KMS-11 (cell line): ENCODE measurements around the gene LST1.

Source experiments
- H2AFZ ChIP-seq: fragments of 200-600 bp; sonication (generic); 2 replicates; pipeline ENCODE4 v1.6.1; 2016; ENCODE audit warnings: antibody characterized with exemption, mixed run types, low read depth
- H3K27ac ChIP-seq: fragments of 200-600 bp; sonication (generic); 2 replicates; pipeline ENCODE4 v1.6.1; 2016; ENCODE audit warnings: mild to moderate bottlenecking, mixed run types
- H3K27me3 ChIP-seq: fragments of 200-600 bp; sonication (generic); 2 replicates; pipeline ENCODE4 v1.6.1; 2017; ENCODE audit warnings: mild to moderate bottlenecking, low read depth, mixed run types, moderate library complexity; ENCODE audit not compliant: insufficient read depth
- H3K36me3 ChIP-seq: fragments of 200-600 bp; sonication (generic); 2 replicates; pipeline ENCODE4 v1.6.1; 2017; ENCODE audit warnings: mild to moderate bottlenecking, mixed run types; ENCODE audit not compliant: insufficient read depth
- H3K4me1 ChIP-seq: fragments of 200-600 bp; sonication (generic); 2 replicates; pipeline ENCODE4 v1.6.1; 2016; ENCODE audit warnings: mild to moderate bottlenecking, low read depth, mixed run types; ENCODE audit not compliant: poor library complexity, severe bottlenecking
- H3K4me2 ChIP-seq: fragments of 200-600 bp; sonication (generic); 2 replicates; pipeline ENCODE4 v1.7.0; 2016; ENCODE audit warnings: mild to moderate bottlenecking, mixed run types
- H3K4me3 ChIP-seq: fragments of 200-600 bp; sonication (generic); IDR thresholded peaks from 2 replicates; pipeline ENCODE4 v1.6.1; 2017; ENCODE audit warnings: low read depth, low read length, mixed read lengths; ENCODE audit not compliant: insufficient read depth
- H3K79me2 ChIP-seq: fragments of 200-600 bp; sonication (generic); 2 replicates; pipeline ENCODE4 v1.6.1; 2016; ENCODE audit warnings: low read depth, mixed run types; ENCODE audit not compliant: insufficient read depth
- H3K9ac ChIP-seq: fragments of 200-600 bp; sonication (generic); 2 replicates; pipeline ENCODE4 v1.6.1; 2016; ENCODE audit warnings: mild to moderate bottlenecking, mixed run types
- H4K20me1 ChIP-seq: fragments of 200-600 bp; sonication (generic); 2 replicates; pipeline ENCODE4 v1.6.1; 2016; ENCODE audit warnings: mild to moderate bottlenecking, mixed run types; ENCODE audit not compliant: insufficient read depth
- CTCF ChIP-seq: fragments of 200-600 bp; sonication (generic); conservative IDR thresholded peaks from 2 replicates; pipeline ENCODE4 v1.6.1; 2017; ENCODE audit warnings: low read depth, mild to moderate bottlenecking, antibody characterized with exemption, low read length, moderate library complexity, mixed read lengths

Gene LST1

GRCh38 chr6:31586008-31586407 lies at the start of gene LST1:
TSS of gene LST1 (plus strand) at chr6:31586277. CDS start at chr6:31587300, 1,023 bp downstream.
- H3K27me3 ChIP-seq: peaks cover 10% of the 10 kb centered on the region

GRCh38 chr6:31538805-31539400 lies 47.2 kb upstream of the LST1 start:
- H3K36me3 ChIP-seq: peaks cover 24% of the 10 kb centered on the region; the same call in 1 of the 2 replicates
- H3K9ac ChIP-seq: no peak overlapping the region
- H3K79me2 ChIP-seq: peaks cover 70% of the 10 kb centered on the region
- peaks cover 35% of the 10 kb centered on the region for H3K4me1 ChIP-seq
- no peak for TF ChIP-seq CTCF
- no peak overlapping the region for H3K4me3 ChIP-seq
- no peak overlapping the region for H3K27ac ChIP-seq
- peaks cover 33% of the 10 kb centered on the region for H4K20me1 ChIP-seq
- peak overlapping the region; percentile 99; the same call in 1 of the 2 replicates for H3K4me2 ChIP-seq
- H3K27me3 ChIP-seq: no peaks in the 10 kb centered on the region
- no peak overlapping the region for H2AFZ ChIP-seq

More at GRCh38 chr6:31586008-31586407, at the start of gene LST1:
- Histone ChIP-seq H3K79me2 (no peaks in the 10 kb centered on the region), H2AFZ (no peak within 1 kb of the TSS), H3K9ac (no peak within 1 kb of the TSS), H3K4me2 (no peak within 1 kb of the TSS), H4K20me1 (no peaks in the 10 kb centered on the region), H3K4me1 (peaks cover 28% of the 10 kb centered on the region), H3K36me3 (no peaks in the 10 kb centered on the region), H3K27ac (no peak within 1 kb of the TSS), H3K4me3 (no peak within 1 kb of the TSS)
- TF ChIP-seq CTCF: no peak

- peak overlapping the region; percentile 95; the same call in 1 of the 2 replicates for H3K9ac ChIP-seq
- peaks cover 24% of the 10 kb centered on the region; the same call in 1 of the 2 replicates for H3K36me3 ChIP-seq
- peaks cover 35% of the 10 kb centered on the region for H3K4me1 ChIP-seq
These were observed 45.4 kb upstream of the LST1 start for GRCh38 chr6:31540640-31541039.

GRCh38 chr6:31541059-31541657 lies 44.9 kb upstream of the LST1 start:
- H3K9ac ChIP-seq: peak overlapping the region; percentile 95
- H3K36me3 ChIP-seq: peaks cover 22% of the 10 kb centered on the region; the same call in 1 of the 2 replicates
- no peak overlapping the region for H3K4me3 ChIP-seq
- H2AFZ ChIP-seq: peak overlapping the region; percentile 80
- H3K4me1 ChIP-seq: peaks cover 35% of the 10 kb centered on the region
- peaks cover 27% of the 10 kb centered on the region for H4K20me1 ChIP-seq
- no peak for TF ChIP-seq CTCF
- peak overlapping the region; percentile 94 for H3K27ac ChIP-seq
- peaks cover 66% of the 10 kb centered on the region for H3K79me2 ChIP-seq
- H3K4me2 ChIP-seq: peak overlapping the region; percentile 99
- H3K27me3 ChIP-seq: no peaks in the 10 kb centered on the region

More at GRCh38 chr6:31540640-31541039, 45.4 kb upstream of the LST1 start:
- no peak overlapping the region for H2AFZ ChIP-seq
- H3K27me3 ChIP-seq: no peaks in the 10 kb centered on the region
- H3K4me3 ChIP-seq: no peak overlapping the region
- peaks cover 32% of the 10 kb centered on the region for H4K20me1 ChIP-seq
- peaks cover 70% of the 10 kb centered on the region for H3K79me2 ChIP-seq
- TF ChIP-seq CTCF: no peak
- H3K4me2 ChIP-seq: peak overlapping the region; percentile 99
- H3K27ac ChIP-seq: no peak overlapping the region; the same call in 1 of the 2 replicates
